ENCODE data around the gene LTK.

DNA sequence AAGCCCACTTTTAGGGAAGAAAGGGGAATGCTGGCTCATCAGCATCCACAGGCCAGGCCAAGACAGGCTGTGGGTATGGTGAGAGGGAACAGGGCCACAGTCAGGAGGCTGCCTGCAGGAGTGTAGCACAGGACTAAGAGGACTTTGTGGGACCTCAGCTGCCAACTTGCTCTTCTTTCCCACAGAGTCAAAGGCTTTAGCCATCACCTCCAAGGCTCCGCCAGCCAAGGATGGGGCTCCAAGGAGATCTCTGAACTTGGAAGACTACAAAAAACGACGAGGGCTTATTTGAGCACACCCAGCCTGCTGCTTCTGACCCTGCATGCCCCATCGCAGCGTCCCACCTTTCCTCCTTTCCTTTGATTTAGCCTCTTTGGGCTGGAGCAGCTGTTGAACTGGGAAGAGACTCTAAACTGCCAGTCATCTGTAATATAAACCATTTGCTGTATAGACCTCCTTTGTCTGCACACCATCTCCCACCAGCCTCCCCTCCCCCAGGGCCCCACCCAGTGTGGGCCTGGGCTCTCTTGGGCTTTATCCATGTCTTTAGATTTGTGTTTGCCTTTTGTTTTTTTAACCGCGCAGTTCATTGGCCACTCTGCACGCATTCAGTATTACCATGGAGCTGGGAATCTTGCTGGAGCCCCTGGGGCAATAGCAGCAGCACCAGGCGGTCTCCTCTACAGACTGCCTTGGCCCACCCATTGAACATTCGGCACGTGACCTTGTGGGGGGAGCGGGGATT lies 33.1 kb downstream of the LTK start:
- TF ChIP-seq, protein P1, sequence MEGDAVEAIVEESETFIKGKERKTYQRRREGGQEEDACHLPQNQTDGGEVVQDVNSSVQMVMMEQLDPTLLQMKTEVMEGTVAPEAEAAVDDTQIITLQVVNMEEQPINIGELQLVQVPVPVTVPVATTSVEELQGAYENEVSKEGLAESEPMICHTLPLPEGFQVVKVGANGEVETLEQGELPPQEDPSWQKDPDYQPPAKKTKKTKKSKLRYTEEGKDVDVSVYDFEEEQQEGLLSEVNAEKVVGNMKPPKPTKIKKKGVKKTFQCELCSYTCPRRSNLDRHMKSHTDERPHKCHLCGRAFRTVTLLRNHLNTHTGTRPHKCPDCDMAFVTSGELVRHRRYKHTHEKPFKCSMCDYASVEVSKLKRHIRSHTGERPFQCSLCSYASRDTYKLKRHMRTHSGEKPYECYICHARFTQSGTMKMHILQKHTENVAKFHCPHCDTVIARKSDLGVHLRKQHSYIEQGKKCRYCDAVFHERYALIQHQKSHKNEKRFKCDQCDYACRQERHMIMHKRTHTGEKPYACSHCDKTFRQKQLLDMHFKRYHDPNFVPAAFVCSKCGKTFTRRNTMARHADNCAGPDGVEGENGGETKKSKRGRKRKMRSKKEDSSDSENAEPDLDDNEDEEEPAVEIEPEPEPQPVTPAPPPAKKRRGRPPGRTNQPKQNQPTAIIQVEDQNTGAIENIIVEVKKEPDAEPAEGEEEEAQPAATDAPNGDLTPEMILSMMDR (conservative IDR thresholded peaks at IDR 0.05; ENCODE audit: low read depth in 2 of 2), result no peak
- TF ChIP-seq EZH2 (IDR thresholded peaks at IDR 0.05; ENCODE audit: low read depth, unreplicated experiment), result no peak
- no peak for TF ChIP-seq STAT1 (IDR thresholded peaks at IDR 0.05; ENCODE audit: unreplicated experiment)
- TF ChIP-seq POLR2AphosphoS5 (IDR thresholded peaks at IDR 0.05; ENCODE audit: low read depth), result no peak
